Hepatic stellate cell (primary cell): Measurements from ENCODE around the gene FOSL1.

Experiments
- DNase-seq: peaks from one replicate; pipeline ENCODE4 v3.0.0; 2011; ENCODE audit warnings: low spot score

The FOSL1 gene

GRCh38 chr11:65882120-65883057 lies 17.8 kb downstream of the FOSL1 start:
- no peak for DNase-seq

GRCh38 chr11:65880844-65881421 lies 19.3 kb downstream of the FOSL1 start:
- no peak for DNase-seq

GRCh38 chr11:65880027-65880426 lies 20.2 kb downstream of the FOSL1 start:
- no peak for DNase-seq

DNA sequence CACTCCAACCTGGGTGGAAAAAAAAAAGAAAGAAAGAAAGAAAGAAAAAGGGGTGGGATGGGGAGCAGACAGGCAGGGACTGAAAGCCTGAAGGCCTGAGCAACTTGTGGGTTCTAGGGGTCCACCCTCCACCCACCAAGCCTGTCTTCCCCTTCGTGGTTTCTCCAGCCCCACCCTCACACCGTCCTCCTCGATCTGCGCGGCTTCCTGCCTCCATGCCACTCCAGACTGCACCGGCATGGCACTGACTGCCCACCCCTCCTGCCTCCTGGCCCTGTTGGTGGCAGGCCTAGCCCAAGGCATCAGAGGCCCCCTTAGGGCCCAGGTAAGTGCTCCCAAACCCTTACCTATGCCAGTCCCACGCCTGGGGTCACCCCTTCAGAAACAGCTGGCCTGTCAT lies 20.6 kb downstream of the FOSL1 start, which contains the start of gene CTSW:
CTSW (plus strand) TSS at position 221 of the 400 bp plus-strand sequence; CDS start at position 239, 18 bp downstream.
- DNase-seq = no peak

- peak; percentile 93 for DNase-seq
Measured at GRCh38 chr11:65873318-65874156, 26.7 kb downstream of the FOSL1 start.

DNA sequence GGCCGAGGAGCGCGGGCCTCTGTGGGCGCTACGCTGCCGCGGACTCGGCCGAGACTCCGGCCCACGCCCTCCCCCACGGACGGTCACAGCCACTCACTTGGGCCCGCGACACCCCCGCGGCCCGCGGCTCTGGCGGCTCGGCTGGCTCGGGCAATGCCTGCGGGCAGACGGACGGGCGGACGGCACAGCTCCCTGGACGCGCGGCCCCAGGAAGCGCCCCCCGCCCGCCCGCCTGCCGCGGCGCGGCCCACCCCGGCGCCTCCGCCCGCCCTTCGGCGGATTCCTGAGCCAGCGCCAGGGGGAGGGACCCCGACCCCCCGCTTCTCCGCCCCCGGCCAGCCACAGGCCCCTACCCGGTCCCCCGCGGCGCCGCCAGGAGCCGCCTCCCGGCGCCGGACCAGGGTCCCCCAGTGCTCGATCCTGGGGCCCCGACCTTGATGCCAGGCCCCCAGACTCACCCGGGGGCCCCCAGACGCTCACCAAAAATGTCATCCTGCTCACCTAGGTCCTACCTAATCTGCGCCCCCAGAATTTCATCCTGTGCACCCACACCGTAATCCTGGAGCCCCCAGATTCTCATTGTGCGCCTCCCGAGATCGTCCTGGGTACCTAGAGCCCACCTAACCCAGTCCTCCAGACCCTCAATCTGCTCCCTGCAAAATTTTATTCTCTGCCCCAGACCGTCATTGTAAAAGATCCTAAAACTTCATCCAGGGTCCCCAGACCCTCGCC lies 27.4 kb downstream of the FOSL1 start, which contains the start of gene EFEMP2:
EFEMP2 (minus strand) TSS at position 215 of the 732 bp plus-strand sequence. CDS start 446 bp downstream, outside the sequence.
- no peak for DNase-seq

DNA sequence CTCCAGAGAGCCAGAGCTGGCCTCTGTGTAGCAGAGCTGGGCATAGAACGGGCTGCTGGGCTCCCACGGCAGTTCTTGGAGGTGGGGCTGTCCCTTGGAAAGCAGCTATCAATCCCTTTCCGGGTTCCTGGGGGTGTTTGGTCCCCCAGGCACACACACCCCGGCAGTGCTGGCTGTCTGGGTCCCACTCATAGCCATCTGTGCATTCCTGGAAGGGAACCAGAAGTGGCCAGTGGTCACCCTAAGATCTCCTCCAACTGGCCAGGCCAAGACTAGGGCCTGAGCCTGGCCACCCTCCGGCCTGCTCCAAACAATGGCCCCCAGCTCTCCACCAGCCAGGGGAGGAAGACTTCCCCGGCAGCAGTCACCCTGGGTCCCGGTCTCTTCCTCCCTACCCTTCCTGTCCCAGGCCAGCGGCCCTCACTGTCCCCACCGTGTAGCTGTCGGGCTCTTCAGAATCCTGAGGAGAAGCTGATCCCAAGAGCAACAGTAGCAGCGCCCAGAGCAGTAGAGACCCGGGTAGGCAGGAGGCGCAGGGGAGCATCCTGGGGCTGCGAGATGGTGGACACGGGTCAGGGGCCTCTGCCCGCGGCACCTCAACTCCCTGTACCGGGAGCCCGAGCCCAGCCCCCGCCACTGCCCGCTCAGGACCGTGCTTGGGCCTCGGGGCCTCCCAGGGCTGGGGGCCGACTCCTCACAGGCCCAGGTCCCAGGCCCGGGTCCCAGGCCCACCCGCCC lies 28.2 kb downstream of the FOSL1 start:
- no peak for DNase-seq

- peak; percentile 87 for DNase-seq
Measured at GRCh38 chr11:65870706-65871681, 29.2 kb downstream of the FOSL1 start.

DNA sequence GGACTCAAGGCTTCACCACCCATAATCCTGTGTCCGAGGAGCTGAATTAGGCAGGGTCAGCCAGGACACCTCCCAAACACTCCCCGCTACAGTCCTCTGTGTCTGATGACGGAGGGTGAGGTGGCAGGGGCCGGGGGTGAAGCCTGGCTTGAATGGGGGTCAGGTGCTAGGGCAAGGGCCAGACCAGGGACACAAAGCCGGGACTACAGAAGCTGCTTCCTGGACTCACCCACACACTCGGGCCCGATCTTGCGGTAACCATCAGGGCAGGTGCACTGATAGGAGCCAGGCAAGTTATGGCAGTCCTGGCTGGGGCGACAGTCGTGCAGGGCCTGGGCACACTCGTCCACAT lies 29.9 kb downstream of the FOSL1 start:
- no peak for DNase-seq

DNA sequence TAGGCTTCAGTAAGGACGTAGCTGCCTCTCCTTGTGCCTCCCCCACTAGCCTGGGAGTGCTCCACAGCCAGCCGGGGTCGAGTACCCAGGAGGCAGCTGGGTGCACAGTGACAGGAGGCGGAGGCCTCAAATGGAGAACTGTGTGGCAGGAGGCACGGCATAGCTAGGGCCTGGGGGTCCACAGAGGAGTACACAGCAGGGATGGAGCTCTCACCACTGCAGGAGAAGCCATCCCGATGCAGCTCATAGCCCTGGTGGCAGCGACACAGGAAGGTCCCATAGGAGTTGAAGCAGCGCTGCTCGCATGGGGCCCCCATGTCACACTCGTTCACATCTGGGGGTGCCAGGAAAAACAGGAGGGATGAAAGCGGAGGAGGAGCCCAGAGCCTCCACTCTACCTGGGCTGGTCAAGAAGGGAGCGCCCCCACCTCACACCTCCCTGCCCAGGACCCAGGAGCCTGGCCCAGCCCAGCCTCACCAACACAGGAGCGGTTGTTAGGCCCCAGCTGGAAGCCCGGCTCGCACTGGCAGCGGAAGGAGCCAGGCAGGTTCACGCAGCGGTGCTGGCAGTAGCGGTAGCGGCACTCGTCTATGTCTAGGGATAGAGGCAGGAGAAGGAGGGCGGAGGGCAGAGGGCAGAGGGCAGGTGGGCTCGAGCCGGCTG lies 30.4 kb downstream of the FOSL1 start:
- DNase-seq = no peak

- no peak for DNase-seq
Measured at GRCh38 chr11:65868907-65869306, 31.3 kb downstream of the FOSL1 start.

DNA sequence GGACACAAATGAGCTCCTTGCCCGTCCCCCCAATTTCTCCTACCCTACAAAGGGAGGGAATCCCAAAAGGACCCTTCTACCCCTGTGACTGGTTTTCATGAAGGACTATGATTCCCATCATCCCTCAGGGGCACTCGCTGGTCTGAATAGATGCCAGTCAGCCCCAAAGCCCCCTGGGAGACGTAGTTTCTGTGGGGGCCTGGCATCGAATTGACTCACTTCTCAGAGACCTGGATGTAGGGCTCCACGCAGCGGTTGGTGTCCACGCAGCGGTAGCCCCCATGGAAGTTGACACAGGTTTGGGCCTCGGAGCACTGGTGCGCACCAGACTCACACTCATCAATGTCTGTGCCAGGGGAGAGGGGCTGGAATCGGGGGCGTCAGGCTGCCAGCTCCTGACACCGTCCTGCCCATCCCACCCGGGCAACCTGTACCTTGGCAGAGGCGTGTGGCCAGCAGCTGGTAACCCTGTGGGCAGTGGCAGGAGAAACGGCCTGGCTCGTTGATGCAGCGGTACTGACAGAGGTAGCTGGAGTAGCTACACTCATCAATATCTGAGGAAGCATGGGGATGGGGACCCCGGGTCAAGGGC lies 32.0 kb downstream of the FOSL1 start:
- DNase-seq = no peak

DNA sequence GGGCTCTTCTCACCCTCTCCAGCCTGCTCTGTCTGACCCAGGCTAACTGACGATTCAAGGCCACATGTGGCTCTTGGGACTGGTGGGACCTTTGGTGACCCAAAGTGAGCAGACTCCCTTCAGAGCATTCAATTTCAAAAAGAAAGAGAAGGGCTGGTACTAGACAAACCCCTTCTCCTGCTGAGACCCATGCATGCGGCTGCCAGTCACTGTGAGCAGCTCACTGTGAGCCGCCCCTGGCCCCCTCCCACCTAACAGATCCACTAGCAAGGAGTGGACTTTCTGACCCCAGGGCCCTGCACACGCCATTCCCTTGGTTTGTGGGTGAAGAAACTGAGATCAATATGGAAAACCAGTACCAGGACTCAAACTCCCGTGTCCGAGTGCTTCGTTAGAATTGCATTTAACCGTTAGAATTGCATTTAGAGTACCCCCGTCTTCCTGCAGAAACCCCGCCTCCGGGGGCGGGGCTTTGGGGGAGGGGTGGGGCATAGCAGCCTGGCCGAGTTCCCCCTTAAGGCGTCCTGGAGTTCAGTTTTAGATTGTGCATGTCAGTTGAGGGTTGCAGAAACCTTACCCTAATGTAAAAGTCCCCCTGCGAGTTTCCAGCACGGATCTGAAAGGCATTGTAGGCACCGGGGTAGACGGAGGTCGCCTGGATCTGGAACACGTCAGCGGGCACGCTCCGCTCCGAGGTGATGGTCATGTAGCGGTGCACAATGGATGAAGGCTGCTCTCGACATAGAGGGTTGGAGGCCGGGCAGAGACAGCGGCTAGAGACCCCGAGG lies 32.7 kb downstream of the FOSL1 start:
- no peak for DNase-seq

GRCh38 chr11:65866509-65867283 lies 33.5 kb downstream of the FOSL1 start:
- no peak for DNase-seq

GRCh38 chr11:65865550-65866172 lies 34.5 kb downstream of the FOSL1 start:
- no peak for DNase-seq

DNA sequence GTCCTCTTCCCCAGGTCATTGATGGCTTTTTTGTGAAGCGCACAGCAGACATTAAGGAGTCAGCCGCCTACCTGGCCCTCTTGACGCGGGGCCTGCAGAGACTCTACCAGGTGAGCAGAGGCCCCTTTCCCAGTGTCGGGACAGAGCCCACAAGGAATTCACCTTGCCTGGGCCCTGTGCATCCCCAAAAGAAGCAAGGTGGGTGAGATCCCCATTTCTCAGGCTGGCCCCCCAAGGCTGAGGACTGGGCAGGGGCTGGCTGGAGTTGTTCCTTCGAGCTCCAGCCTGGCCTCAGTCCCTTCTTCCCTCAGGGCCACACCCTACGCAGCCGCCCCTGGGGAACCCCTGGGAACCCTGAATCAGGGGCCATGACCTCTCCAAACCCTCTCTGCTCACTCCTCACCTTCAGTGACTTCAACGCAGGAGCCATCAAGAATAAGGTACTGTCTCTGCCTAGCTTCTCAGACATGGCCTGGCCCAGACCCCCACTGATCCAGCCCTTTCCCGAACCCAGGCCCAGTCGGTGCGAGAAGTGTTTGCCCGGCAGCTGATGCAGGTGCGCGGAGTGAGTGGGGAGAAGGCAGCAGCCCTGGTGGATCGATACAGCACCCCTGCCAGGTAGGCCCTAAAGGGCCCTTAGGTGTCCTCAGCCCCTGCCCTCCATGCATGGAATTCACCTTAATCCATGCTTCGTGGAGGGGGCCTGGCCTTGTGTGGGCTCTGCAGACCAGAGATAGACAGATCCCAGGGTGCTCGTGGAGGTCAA lies 35.3 kb downstream of the FOSL1 start:
- no peak for DNase-seq
